ENCODE measurements around the gene NTRK3. TPM values are rescaled to one million over a fixed set of nuclear protein-coding genes. Genes with fewer than 3 reads are reported as not detected.

Gene NTRK3
- total and polyA plus RNA-seq, 4 experiments from 2014 or later = 0.67 TPM; not detected in 3

GRCh38 chr15:88272421-88272820 lies 15.9 kb upstream of the NTRK3 start:
- ChIA-PET CTCF (ENCODE audit: partially characterized antibody) (interaction anchor here (0.8 to 4.4 kb wide), 6 partner anchors 11 to 34 kb away, joined by 3 to 42 read pairs (median 3); no protein-coding TSS in a partner anchor), POLR2A (ENCODE audit: partially characterized antibody) (no interaction called here)
- H3K4me1 ChIP-seq (ENCODE audit: insufficient read depth, low read length) = no peaks in the 10 kb centered on the region
- intact Hi-C loops (cut with micrococcal nuclease) = no loop called here
- no peaks in the 10 kb centered on the region for H3K9me3 ChIP-seq (ENCODE audit: control insufficient read depth in 1 of 2, low read length in 2 of 2)
- H3K27me3 Mint-ChIP-seq = peaks cover 5 to 18% of the 10 kb centered on the region in 2 donors
- H3K36me3 ChIP-seq (ENCODE audit: insufficient read depth, low read length) = no peaks in the 10 kb centered on the region
- H3K36me3 Mint-ChIP-seq = no peaks in the 10 kb centered on the region
- no peak overlapping the region for H3K4me3 ChIP-seq (ENCODE audit: low read length in 2 of 2)
- H3K27ac ChIP-seq (ENCODE audit: low read depth, low read length) = no peak overlapping the region
- no peaks in the 10 kb centered on the region for H3K4me1 Mint-ChIP-seq
- no peaks in the 10 kb centered on the region for H3K27me3 ChIP-seq (ENCODE audit: insufficient read depth, low read length)
- H3K9me3 Mint-ChIP-seq = no peaks in the 10 kb centered on the region
- H3K4me3 Mint-ChIP-seq = no peak overlapping the region
- no peak for DNase-seq
- H3K27ac Mint-ChIP-seq = no peak overlapping the region

GRCh38 chr15:88269356-88270062 lies 13.0 kb upstream of the NTRK3 start:
- Histone ChIP-seq H3K4me1 (ENCODE audit: insufficient read depth, low read length) (no peaks in the 10 kb centered on the region), H3K4me3 (ENCODE audit: low read length in 2 of 2) (no peak overlapping the region), H3K9me3 (ENCODE audit: control insufficient read depth in 1 of 2, low read length in 2 of 2) (no peaks in the 10 kb centered on the region), H3K27ac (ENCODE audit: low read depth, low read length) (no peak overlapping the region), H3K36me3 (ENCODE audit: insufficient read depth, low read length) (no peaks in the 10 kb centered on the region), H3K27me3 (ENCODE audit: insufficient read depth, low read length) (no peaks in the 10 kb centered on the region)
- DNase-seq = no peak
- intact Hi-C loops (cut with micrococcal nuclease) = no loop called here
- Mint-ChIP-seq H3K27ac (no peak overlapping the region), H3K4me1 (no peaks in the 10 kb centered on the region), H3K36me3 (no peaks in the 10 kb centered on the region), H3K9me3 (no peaks in the 10 kb centered on the region), H3K27me3 (peaks cover 9 to 20% of the 10 kb centered on the region in 2 donors), H3K4me3 (no peak overlapping the region)
- POLR2A ChIA-PET (ENCODE audit: partially characterized antibody) = no interaction called here
- CTCF ChIA-PET (ENCODE audit: partially characterized antibody) = interaction anchor here (1.6 kb wide), 1 partner anchor 25 kb away, joined by 4 read pairs; no protein-coding TSS in a partner anchor

GRCh38 chr15:88267720-88268119 lies 11.2 kb upstream of the NTRK3 start:
- H3K27me3 ChIP-seq (ENCODE audit: insufficient read depth, low read length) = no peaks in the 10 kb centered on the region
- H3K4me3 ChIP-seq (ENCODE audit: low read length in 2 of 2) = no peak overlapping the region
- H3K4me1 Mint-ChIP-seq = no peaks in the 10 kb centered on the region
- DNase-seq = no peak
- no peaks in the 10 kb centered on the region for H3K36me3 ChIP-seq (ENCODE audit: insufficient read depth, low read length)
- intact Hi-C loops (cut with micrococcal nuclease) = no loop called here
- no peaks in the 10 kb centered on the region for H3K4me1 ChIP-seq (ENCODE audit: insufficient read depth, low read length)
- H3K27ac ChIP-seq (ENCODE audit: low read depth, low read length) = no peak overlapping the region
- ChIA-PET POLR2A (ENCODE audit: partially characterized antibody) (no interaction called here), CTCF (ENCODE audit: partially characterized antibody) (interaction anchor here (1.1 kb wide), 1 partner anchor 13 kb away, joined by 4 read pairs; no protein-coding TSS in a partner anchor)
- H3K9me3 Mint-ChIP-seq = no peaks in the 10 kb centered on the region
- H3K27ac Mint-ChIP-seq = peak overlapping the region in 1 of 7 donors; percentile 38
- H3K27me3 Mint-ChIP-seq = peaks cover 16 to 30% of the 10 kb centered on the region in 2 donors
- H3K9me3 ChIP-seq (ENCODE audit: control insufficient read depth in 1 of 2, low read length in 2 of 2) = no peaks in the 10 kb centered on the region
- no peak overlapping the region for H3K4me3 Mint-ChIP-seq
- H3K36me3 Mint-ChIP-seq = no peaks in the 10 kb centered on the region

DNA sequence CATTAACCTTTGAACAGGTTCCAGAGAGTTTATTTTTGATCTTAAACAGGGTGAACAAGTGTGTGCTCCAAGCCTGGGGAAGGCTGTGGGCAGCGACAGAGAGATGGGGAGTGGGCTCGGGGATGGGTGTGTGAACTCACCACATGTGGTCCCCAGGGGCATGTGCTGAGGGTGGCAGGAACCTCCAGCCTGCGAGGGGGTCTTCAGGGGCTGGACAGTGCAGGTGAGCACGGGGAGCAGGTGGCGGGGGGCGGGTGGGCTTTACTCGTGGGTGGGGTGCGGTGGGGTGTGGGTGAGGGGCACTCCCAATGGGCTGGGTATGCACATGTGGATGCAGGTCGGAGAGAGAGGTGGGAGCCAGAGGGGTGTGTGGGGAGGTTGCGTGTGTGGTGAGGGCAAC lies 9.6 kb upstream of the NTRK3 start:
- Mint-ChIP-seq H3K27me3 (peaks cover 25 to 36% of the 10 kb centered on the region in 2 donors), H3K4me3 (no peak overlapping the region), H3K4me1 (no peaks in the 10 kb centered on the region), H3K27ac (no peak overlapping the region), H3K36me3 (no peaks in the 10 kb centered on the region), H3K9me3 (no peaks in the 10 kb centered on the region)
- H3K9me3 ChIP-seq (ENCODE audit: control insufficient read depth in 1 of 2, low read length in 2 of 2) = no peaks in the 10 kb centered on the region
- no peaks in the 10 kb centered on the region for H3K4me1 ChIP-seq (ENCODE audit: insufficient read depth, low read length)
- ChIA-PET POLR2A (ENCODE audit: partially characterized antibody) (no interaction called here), CTCF (ENCODE audit: partially characterized antibody) (no interaction called here)
- no peak overlapping the region for H3K4me3 ChIP-seq (ENCODE audit: low read length in 2 of 2)
- no peaks in the 10 kb centered on the region for H3K27me3 ChIP-seq (ENCODE audit: insufficient read depth, low read length)
- no peaks in the 10 kb centered on the region for H3K36me3 ChIP-seq (ENCODE audit: insufficient read depth, low read length)
- H3K27ac ChIP-seq (ENCODE audit: low read depth, low read length) = no peak overlapping the region
- intact Hi-C loops (cut with micrococcal nuclease) = no loop called here
- DNase-seq = no peak

DNA sequence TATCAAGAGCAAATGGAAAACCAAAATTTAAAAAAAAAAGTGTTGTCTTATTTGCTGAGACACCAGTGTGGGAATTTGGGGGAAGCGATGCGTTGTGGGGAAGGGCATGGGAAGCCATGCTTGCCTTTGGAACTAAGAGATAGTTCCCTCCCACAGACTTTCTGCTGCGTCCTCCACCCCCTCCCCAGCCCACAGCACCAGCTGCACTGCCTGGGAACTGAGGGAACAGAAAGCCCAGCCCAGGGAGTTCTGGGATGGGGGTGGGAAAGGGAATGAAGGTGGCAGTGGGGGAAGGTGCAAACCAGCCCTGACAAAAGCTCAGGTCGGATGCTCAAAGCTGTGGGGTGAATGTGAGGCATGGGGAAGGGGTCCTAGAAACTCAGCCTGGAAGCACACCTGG lies 8.1 kb upstream of the NTRK3 start:
- Histone ChIP-seq H3K36me3 (ENCODE audit: insufficient read depth, low read length) (no peaks in the 10 kb centered on the region), H3K4me3 (ENCODE audit: low read length in 2 of 2) (no peak overlapping the region), H3K4me1 (ENCODE audit: insufficient read depth, low read length) (no peaks in the 10 kb centered on the region), H3K27ac (ENCODE audit: low read depth, low read length) (no peak overlapping the region), H3K27me3 (ENCODE audit: insufficient read depth, low read length) (no peaks in the 10 kb centered on the region), H3K9me3 (ENCODE audit: control insufficient read depth in 1 of 2, low read length in 2 of 2) (no peaks in the 10 kb centered on the region)
- POLR2A ChIA-PET (ENCODE audit: partially characterized antibody) = no interaction called here
- H3K27ac Mint-ChIP-seq = no peak overlapping the region
- H3K9me3 Mint-ChIP-seq = no peaks in the 10 kb centered on the region
- H3K36me3 Mint-ChIP-seq = no peaks in the 10 kb centered on the region
- H3K27me3 Mint-ChIP-seq = peaks cover 32 to 39% of the 10 kb centered on the region in 2 donors
- no peak overlapping the region for H3K4me3 Mint-ChIP-seq
- intact Hi-C loops (cut with micrococcal nuclease) = no loop called here
- no peak for DNase-seq
- H3K4me1 Mint-ChIP-seq = no peaks in the 10 kb centered on the region
- CTCF ChIA-PET (ENCODE audit: partially characterized antibody) = interaction anchor here (1.0 to 1.3 kb wide), 2 partner anchors 14 to 17 kb away, joined by 3 to 4 read pairs; no protein-coding TSS in a partner anchor

- no peaks in the 10 kb centered on the region for H3K36me3 Mint-ChIP-seq
- H3K4me1 ChIP-seq (ENCODE audit: insufficient read depth, low read length) = no peaks in the 10 kb centered on the region
- H3K4me3 Mint-ChIP-seq = no peak overlapping the region
- no peak for DNase-seq
- peaks cover 4 to 14% (median 6%) of the 10 kb centered on the region in 4 donors for H3K4me1 Mint-ChIP-seq
- ChIA-PET CTCF (ENCODE audit: partially characterized antibody) (no interaction called here), POLR2A (ENCODE audit: partially characterized antibody) (no interaction called here)
- H3K27me3 ChIP-seq (ENCODE audit: insufficient read depth, low read length) = peaks cover 6% of the 10 kb centered on the region
- H3K9me3 ChIP-seq (ENCODE audit: control insufficient read depth in 1 of 2, low read length in 2 of 2) = no peaks in the 10 kb centered on the region
- H3K27ac ChIP-seq (ENCODE audit: low read depth, low read length) = no peak overlapping the region
- peaks cover 49 to 51% of the 10 kb centered on the region in 2 donors for H3K27me3 Mint-ChIP-seq
- H3K36me3 ChIP-seq (ENCODE audit: insufficient read depth, low read length) = no peaks in the 10 kb centered on the region
- no peaks in the 10 kb centered on the region for H3K9me3 Mint-ChIP-seq
- H3K4me3 ChIP-seq (ENCODE audit: low read length in 2 of 2) = no peak overlapping the region
- intact Hi-C loops (cut with micrococcal nuclease) = no loop called here
- no peak overlapping the region for H3K27ac Mint-ChIP-seq
These were observed 5.5 kb upstream of the NTRK3 start for GRCh38 chr15:88262064-88262463.

DNA sequence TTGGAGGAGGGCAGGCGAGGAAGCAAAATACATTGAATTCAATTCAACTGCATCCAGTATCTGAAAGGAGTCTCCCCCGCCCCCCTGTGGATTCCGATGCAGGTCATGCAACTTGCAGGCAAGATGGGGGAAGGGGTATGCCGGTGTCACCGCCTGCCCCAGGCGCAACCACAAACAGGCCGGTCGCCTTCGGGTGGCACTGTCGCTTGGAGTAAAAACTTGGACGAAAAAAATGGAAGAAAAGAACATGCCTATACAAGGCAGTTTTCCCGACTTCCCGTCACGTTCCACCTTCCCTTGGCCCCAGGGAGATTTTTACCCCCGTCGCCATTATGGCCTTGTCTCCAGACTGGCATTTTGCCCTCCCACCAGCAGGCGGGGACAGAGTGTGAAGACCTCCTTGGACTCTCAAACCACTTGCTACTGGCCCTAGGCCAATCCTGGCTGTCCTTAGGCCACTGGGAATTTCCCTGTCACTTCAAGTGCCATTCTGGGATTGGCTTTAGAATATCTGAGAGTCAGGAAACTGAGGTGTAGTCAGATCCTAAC lies 1.6 kb upstream of the NTRK3 start:
- DNase-seq = no peak
- no peaks in the 10 kb centered on the region for H3K36me3 Mint-ChIP-seq
- POLR2A ChIA-PET (ENCODE audit: partially characterized antibody) = no interaction called here
- CTCF ChIA-PET (ENCODE audit: partially characterized antibody) = no interaction called here
- H3K4me1 Mint-ChIP-seq = peaks cover 12 to 28% (median 18%) of the 10 kb centered on the region in 4 donors
- intact Hi-C loops (cut with micrococcal nuclease) = no loop called here
- H3K27ac ChIP-seq (ENCODE audit: low read depth, low read length) = no peak overlapping the region
- no peak overlapping the region for H3K4me3 ChIP-seq (ENCODE audit: low read length in 2 of 2)
- H3K4me3 Mint-ChIP-seq = peak overlapping the region in 5 of 8 donors; percentile 15 to 92 (median 84)
- no peaks in the 10 kb centered on the region for H3K9me3 ChIP-seq (ENCODE audit: control insufficient read depth in 1 of 2, low read length in 2 of 2)
- peaks cover 12% of the 10 kb centered on the region for H3K4me1 ChIP-seq (ENCODE audit: insufficient read depth, low read length)
- no peak overlapping the region for H3K27ac Mint-ChIP-seq
- H3K36me3 ChIP-seq (ENCODE audit: insufficient read depth, low read length) = no peaks in the 10 kb centered on the region
- no peaks in the 10 kb centered on the region for H3K9me3 Mint-ChIP-seq
- H3K27me3 Mint-ChIP-seq = peaks cover 56 to 60% of the 10 kb centered on the region in 2 donors
- peaks cover 6% of the 10 kb centered on the region for H3K27me3 ChIP-seq (ENCODE audit: insufficient read depth, low read length)

Data from CD4-positive, alpha-beta memory T cell (primary cell).